Right renal cortex interstitium (tissue), 3 donors: ENCODE results near the gene MESP1. TPM values are rescaled to one million over a fixed set of nuclear protein-coding genes. Genes with fewer than 3 reads are reported as not detected.

Source experiments
- DNase-seq, 3 donors: peaks; one replicate each; pipeline ENCODE4 v3.0.0-alpha.2; 2013; ENCODE audit warnings: low read depth in 3 of 3, low spot score in 2 of 3
- polyA plus RNA-seq, 3 donors: library from polyadenylated mRNA; unstranded; fragments of 120-200 nt; gene quantifications; one replicate each; pipeline ENCODE4 v1.2.1, GENCODE V29; 2013; ENCODE audit not compliant: insufficient read length in 3 of 3

Gene MESP1
- polyA plus RNA-seq, 3 donors = 0.43 to 1.5 (median 0.85) TPM

DNA sequence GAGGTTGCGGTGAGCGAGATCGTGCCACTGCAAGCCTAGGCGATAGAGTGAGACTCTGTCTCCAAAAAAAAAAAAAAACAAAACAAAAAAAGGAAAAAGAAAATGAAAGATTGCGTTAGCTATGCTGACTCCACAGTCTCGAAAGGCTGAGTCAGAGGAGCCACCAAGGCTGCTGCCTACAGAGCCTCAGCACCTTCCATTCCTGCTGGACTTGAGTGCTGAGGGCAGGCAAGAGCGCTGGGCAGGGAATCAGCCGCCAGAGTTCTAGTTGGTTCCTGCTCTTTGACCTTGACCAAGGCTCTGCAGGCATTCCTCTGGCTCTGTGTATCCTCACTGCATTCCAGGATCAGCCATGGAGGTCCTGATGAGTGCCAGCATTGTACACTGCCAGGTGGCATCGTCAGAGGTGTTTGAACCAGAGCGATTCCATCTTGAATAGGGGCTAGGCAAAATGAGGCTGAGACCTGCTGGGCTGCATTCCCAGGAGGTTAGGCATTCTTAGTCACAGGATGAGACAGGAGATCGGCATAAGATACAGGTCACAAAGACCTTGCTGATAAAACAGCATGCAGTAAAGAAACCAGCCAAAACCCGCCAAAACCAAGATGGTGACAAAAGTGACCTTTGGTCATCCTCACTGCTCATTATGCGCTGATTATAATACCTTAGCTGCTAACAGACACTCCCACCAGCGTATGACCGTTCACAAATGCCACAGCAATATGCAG, 31.0 kb upstream of the MESP1 start:
- DNase-seq = no peak

DNA sequence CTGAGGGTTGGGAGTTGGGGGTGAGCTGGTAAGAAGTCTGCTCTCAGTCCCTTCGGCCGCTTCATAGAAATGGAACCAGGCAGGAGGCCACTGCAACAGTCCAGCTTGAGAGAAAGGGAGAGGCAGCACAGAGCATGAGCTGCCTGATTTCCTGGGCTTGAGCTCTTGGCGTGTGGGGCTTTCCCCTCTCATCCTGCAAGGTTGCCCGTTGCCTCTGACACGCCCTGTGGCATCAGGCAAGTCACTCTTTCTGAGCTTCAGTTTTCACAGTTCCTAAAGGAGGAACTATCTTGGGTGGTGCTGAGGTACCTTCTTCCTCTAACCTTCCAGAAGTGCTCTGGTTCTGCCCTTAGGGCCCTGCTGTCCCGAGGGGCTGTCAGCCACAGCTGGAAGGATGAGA, 30.0 kb upstream of the MESP1 start:
- DNase-seq = no peak

DNA sequence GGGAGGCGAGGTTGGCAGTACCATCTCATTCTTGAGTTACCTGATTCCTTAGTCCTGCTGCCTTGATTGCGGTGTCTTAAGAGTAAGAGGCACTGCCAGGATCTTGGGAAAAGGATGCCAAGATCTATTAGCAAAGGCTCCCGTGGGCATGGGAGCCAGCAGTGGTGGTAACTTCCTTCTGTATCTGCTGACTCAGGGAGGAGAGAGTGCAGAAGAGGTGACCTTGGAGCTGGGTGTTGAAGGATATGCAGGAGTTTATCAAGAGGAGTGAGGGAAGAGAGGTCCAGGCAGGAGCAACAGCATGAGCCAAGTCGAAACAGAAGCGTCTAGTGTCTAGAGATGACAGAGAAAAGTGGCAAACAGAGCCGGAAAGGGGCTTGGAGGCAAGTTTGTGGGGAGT, 29.6 kb upstream of the MESP1 start:
- no peak for DNase-seq

DNA sequence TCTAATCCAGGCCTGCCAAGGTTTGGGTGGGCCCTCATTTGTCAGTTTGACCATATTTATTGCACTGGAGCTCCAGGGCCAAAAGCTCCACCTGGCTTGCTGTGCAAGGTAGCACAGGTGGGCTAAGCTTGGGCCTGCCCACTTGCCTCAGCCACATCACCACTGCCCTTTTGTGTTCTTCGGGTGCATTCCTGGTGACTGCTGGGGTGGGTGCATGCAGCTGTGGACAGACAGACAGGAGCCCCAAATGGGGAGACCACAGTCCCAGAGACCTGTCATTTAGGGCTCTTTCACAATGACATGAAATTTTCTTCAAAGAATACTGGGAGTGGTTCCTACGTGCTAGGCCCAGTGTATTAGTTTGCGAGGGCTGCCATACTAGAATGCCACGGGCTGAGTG, 27.8 kb upstream of the MESP1 start:
- no peak for DNase-seq

DNA sequence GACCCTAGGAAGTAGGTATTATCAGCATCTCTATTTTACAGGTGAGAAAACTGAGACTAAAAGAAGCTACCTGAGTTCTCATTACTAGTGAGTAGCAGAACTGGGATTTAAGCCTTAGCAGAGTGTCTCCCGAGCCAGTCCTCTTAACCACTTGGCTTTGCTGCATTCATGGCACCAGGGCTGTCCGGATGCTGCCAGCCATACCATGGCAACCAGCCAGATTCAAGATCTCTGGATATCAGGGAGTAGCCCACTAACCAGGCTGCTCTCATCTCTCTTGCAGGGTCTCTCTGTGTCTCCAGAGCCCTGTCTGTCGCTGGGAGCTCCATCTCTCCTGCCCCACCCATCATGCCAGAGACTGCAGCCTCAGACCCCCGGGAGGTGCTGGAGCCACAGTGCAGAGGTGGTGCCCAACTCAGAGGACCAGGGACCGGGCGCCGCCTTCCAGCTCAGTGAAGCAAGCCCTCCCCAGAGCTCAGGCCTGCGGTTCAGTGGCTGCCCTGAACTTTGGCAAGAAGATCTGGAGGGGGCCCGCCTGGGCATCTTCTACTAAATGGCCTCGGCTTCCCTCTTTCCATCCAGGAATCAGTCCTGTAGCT, 26.8 kb upstream of the MESP1 start:
- no peak for DNase-seq

DNA sequence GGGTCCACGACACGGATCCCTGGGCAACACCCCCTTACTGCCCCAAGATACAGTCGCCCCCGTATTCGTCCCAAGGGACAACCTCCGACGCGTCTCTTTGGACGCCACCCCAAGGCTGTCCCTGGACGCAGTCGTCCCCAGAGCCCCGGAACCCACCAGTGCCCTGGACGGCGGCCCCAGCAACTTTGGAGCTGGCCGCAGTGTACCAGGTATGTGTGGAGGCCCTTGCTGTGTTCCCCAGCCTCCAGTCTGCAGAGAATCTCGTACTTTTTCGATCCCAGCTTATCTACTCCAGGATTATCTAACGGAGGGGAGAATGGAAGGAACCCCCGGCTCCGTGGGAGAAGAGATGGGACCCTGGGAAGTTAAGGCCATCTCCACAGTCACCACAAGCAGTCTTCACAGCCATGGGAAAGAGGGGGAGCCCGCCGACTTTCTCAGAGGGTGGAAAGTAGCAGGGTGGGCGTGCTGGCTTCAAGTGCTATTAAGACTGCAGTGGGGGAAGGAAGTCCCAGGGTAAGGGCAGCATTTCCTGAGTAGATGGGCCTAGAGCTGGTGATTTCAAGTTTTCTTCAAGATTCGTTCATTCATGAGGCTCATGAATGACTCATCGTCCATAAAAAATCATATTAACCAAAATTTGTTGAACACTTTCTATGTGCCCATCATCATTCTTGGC, 26.2 kb upstream of the MESP1 start:
- no peak for DNase-seq

DNA sequence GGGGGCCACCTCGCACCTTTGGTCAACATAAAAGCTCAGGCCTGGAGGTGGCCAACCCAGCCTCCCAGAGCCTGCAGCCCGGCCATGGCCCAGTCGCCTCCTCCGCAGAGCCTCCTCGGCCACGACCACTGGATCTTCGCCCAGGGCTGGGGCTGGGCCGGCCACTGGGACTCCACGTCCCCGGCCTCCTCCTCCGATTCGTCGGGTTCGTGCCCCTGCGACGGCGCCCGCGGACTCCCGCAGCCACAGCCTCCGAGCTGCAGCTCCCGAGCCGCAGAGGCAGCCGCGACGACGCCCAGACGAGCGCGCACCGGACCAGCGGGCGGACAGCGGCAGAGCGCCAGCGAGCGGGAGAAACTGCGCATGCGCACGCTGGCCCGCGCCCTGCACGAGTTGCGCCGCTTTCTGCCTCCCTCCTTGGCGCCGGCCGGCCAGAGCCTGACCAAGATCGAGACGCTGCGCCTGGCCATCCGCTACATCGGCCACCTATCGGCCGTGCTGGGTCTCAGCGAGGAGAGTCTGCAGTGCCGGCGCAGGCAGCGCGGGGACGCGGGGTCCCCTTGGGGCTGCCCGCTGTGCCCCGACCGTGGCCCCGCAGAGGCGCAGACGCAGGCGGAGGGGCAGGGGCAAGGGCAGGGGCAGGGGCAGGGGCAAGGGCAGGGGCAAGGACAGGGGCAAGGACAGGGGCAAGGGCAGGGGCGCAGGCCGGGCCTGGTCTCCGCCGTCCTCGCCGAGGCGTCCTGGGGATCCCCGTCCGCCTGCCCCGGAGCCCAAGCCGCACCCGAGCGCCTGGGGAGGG, 25.4 kb upstream of the MESP1 start, which contains the start of gene MESP2:
Gene MESP2, plus strand, starts transcription at position 59 of the 799 bp plus-strand sequence. Its CDS starts 26 bp downstream, at position 85.
- peak; percentile 25 to 63 (median 51) for DNase-seq

DNA sequence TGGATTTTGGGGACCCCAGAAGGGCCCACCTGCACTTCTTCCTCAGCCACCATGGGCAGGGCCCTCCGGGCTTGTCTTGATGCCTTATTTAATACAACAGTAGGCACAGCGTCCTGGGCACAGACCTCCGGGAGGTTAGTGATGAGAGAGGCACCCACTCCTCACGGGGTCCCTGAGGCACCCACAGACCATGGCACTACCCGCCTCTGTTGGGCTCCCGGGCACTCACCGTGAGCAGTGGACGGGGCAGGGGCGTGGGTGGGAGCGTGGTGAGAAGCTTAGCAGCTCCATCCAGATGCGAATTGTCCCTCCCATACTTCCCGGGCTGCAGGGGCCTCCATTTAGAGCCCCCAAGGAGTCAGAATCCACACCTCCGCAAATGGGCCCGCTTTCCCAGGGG, 24.8 kb upstream of the MESP1 start:
- no peak for DNase-seq

DNA sequence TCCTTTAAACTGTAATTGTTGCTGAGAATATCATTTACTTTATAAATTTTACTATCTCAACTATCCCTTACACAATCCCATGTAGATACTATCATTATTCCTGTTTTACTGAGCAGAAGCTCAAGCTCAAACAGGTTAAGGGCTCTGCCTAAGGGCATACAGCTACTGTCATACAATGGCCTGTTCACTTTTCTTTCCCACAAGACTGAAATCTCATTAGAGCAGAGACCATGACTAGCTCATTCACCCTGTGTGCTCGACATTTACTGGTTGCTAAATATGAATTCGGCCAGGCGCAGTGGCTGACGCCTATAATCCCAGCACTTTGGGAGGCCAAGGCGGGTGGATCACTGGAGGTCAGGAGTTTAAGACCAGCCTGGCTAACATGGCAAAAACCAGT, 23.4 kb upstream of the MESP1 start:
- no peak for DNase-seq

DNA sequence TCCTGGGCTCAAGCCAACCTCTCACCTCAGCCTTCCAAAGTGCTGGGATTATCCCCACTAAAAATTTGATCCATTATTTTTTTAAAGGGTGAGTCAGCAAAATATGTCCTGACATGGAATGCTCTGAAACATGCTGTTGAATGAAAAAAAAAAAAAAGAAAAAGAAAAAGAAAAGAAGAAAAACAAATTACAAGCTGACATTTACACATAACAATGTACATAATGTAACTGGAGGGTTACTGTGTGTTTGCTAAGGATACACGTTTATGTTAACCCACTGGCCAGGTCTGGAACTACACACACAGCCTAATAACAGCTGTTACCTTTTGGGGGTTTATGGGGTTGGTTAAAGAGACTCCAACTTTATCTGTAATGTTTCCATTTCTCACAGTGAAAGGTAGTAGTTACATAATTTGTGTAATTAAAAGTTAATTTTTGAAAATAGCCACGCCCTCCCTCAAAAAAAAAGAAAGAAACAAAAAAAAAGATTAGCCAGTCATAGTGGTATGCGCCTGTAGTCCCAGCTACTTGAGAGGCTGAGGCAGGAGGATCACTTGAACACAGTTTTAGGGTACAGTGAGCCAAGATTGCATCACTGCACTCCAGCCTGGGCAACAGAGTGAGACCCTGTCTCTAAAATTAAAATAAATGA, 22.0 kb upstream of the MESP1 start:
- no peak for DNase-seq

DNA sequence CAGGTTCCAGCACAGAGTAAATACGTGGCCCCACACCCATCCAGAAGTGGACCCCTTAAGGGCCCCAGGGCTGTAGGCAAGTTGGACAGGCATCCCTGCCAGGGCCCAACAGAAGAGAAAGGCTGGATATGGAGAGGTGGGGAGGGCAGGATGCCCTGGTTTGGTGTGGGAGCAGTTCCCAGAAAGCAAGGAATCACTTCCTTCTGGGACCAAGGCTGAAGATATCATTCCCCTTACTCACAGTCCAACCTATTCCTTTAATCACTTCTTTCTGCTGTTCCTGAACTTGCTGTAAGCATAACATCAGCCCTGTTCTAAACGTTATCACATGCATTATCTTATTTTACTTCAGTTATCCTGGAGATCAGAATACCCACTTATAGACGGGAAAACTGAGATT, 19.0 kb upstream of the MESP1 start:
- DNase-seq = no peak

DNA sequence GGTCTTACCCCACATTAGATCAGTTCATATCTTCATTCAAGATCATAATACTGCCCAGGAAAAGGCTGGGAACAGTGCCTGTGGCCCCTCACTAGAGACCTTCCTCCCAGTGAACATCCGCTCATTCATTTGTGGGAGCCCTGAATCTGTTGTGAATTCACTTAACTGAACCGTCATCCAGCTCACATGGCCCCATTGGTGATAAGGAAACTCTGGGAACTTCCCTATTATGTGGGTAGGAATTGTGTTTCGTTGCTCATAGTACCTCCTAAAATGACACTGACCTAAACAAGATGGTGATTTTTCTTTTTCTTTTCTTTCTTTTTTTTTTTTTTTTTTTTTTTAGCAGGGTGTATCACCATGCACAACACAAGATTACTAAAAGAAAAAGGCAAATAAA, 18.3 kb upstream of the MESP1 start:
- DNase-seq = no peak

DNA sequence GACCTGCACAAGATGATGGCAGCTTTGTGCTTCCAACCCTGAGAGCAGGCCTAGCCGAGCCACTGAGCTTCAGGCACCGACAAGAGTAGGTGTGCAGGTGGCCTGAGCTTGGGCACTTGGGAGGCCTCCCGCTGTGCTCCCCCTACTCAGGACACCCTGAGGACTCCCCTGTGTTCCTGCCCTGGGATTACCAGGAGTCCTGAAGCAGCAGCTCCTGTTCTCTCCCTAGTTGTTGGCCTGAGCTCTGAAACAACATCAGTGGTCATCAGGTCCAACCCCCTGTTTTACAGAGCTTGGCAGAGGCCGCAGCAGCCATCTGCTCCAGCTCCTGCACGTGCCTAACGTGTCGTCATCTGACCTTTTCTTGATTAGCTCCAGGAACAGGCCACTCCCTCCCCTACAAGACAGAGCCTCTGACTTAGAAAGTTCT, 17.0 kb upstream of the MESP1 start:
- DNase-seq = no peak

DNA sequence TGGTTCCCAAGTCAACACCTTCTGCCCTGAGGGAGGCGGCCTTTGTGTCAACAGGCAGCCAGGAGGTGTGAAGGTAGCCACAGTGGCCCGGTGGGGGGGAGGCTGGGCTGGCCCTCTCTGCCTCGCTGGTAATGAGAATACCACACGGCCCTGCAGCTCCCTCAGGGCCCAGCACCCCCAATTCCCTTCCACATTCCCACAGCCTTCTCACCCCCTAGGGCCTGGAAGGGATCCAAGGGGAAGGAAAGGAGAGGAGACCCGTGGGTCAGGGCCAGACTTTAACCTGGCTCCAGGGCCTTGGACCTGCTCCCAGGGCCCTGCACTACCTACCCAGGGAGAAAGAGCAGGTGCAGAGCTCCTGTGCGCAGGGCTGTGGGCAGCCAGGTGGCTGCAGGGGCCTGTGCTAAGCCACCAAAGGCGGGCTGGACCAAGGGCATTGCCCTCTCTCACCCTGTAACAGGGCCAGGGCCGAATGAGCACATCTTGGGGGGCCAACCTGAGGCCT, 16.4 kb upstream of the MESP1 start:
- DNase-seq = no peak

DNA sequence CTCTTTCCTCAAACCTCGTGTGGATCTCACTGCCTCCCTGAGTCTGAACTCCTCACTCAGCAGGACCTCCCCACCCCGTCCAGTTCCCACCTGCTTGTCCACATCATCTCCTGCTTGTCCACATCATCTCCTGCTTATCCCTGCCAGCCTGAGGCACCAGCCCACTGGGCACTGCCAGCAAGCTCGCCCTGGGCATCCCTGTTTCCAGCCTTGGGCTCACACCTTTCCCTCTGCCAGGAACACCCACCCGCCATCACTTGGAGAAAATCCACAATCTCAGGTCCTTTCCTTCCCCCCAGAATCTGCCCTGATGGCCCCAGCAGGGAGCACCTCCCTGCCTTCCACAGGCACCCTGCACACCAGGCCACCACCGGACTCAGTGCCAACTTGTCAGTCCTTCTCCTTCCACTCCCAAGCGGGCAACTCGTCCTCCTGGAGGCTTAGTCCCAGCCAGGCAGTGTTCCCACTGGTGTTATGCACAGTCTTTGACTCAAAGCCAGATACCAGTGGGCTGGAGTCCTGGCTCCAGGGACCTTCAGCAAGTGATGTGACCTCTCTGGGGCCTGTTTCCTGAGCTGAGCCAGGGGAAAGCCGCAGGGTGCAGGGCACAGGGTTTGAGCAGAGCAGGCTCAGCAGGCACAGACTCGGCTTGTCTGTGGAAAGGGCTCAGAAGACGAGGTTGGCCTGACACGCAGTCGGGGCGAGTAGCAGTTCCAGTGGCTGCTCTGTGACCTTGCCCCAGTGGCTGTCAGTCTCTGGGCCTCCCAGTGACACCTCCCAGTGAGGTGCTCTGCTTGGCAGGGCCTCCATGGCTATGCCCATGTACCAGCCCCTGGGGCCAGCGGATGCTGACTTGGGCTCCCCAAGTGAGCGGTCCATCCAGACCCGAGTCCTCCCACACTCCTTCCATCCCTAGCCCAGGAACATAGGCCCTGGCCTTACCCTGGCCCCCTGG, 15.6 kb upstream of the MESP1 start:
- no peak for DNase-seq

DNA sequence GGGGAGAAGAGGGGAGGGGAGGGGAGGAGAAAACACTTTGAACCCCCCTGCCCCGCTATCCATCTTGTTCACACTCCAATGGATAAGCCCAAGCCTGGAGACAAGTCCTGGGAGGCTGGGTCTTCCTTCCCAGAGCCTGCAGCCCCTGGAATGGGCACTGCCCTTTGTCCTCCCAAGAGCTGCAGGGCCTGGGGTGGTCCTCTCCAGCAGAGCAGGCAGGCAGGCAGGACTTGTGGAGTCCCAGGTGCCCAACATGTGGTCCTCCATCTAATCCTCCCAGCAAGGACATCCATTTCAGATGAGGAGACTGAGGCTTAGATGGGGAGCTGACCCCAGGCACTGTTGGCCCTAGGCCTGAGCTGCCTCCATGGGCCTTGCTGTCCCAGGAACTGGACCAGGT, 14.6 kb upstream of the MESP1 start:
- DNase-seq = no peak

DNA sequence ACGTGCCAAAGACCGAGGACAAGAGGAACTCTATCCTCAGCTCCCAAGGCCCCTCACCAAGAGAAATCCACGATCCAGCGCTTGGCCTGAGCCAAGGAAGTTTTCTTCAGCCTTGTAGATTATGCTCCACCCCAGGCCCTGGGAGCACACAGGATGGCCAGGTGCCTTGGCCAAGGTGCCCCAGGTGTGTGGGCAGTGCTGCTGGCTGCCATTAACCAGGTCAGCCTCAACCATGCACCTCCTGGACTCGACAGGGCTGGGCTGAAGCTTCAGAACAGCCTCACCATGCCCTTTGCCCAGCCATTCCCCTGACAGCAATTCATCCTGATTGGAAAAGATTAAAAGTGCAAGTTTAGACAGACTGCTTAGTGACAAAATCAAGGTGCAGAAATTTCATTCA, 10.9 kb upstream of the MESP1 start:
- DNase-seq = no peak

DNA sequence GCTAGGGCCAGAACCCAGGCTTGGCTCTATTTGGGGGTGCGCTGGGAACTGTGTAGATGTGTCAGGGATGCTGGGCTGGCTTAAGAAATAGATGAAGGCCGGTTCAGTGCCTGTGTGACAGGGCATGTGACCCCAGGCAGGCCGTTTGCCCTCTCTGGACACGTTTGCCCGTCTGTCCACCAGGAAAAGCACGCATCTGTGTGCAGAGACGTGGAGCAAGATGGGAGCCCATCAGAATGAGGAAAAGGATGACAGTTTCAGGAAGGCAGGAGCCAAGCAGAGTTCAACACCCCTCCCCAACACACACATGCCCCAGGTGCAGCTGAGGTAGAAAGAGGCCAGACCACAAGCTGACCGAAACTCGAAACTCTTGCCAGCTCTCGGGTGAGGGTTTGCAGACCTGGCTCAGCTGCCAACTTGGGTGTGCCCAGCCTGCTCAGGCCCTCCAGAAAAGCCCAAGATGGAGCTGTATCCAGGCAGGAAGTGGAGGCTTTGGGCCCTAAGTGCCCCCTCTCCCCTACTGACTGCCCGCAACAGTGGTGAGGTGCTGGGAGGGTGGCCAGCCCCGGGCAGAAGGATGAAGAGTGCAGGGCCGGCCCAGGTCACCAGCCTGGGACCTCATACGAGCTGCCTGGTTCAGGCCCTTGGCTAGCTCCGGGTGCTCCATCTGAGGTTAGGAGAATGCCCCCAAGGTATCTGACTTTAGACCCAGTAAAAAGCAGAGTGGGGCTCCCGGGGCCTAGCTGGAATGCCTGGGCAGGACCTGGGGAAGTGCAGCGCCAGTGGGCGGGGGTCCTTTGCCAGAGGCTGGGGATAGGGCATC, 10.2 kb upstream of the MESP1 start:
- no peak for DNase-seq
